CD8-positive, alpha-beta T cell (primary cell): Measurements from ENCODE around the gene NUCB1. TPM values are rescaled to one million over a fixed set of nuclear protein-coding genes. Genes with fewer than 3 reads are reported as not detected.

ENCODE experiments used
- total RNA-seq, 46 experiments: library from RNA in 2 of 46; stranded (reverse) in 2 of 46; gene quantifications; one replicate each; pipeline ENCODE4 v1.2.3 and lab custom pipeline; 2021 to 2026

NUCB1 gene
- total RNA-seq, 2 experiments from 2014 or later, result 55.4 to 66.7 TPM

Other genes with a start within 250 kb of the NUCB1 start
- 1 to 10 TPM; 2.4 to 2.7 TPM for gene NTN5, start 227.3 kb upstream of the NUCB1 start, total RNA-seq
- not detected for gene FUT2, start 204.3 kb upstream of the NUCB1 start, total RNA-seq
- gene MAMSTR, start 180.6 kb upstream of the NUCB1 start, total RNA-seq, result under 1 TPM; 0.17 to 0.65 TPM
- gene RASIP1, start 159.7 kb upstream of the NUCB1 start, total RNA-seq, result 1 to 10 TPM in 1 of 2 experiments, under 1 TPM in 1; 0.64 to 1.1 TPM
- not detected for gene IZUMO1, start 153.4 kb upstream of the NUCB1 start, total RNA-seq
- not detected for gene FUT1, start 147.7 kb upstream of the NUCB1 start, total RNA-seq
- gene FGF21, start 144.8 kb upstream of the NUCB1 start, total RNA-seq, result not detected
- 1 to 10 TPM; 7.2 to 8.2 TPM for gene BCAT2, start 89.3 kb upstream of the NUCB1 start, total RNA-seq
- 1 to 10 TPM in 1 of 2 experiments, under 1 TPM in 1; 0.98 to 1.1 TPM for gene HSD17B14, start 63.8 kb upstream of the NUCB1 start, total RNA-seq
- 1 to 10 TPM; 1.8 to 3.2 TPM for gene PLEKHA4, start 31.7 kb upstream of the NUCB1 start, total RNA-seq
- 100 to 1,000 TPM; 398 to 399 TPM for gene PPP1R15A, start 27.9 kb upstream of the NUCB1 start, total RNA-seq
- gene TULP2, start 1.6 kb upstream of the NUCB1 start, total RNA-seq, result not detected
- 1 to 10 TPM in 1 of 2 experiments, under 1 TPM in 1; 0.68 to 1.0 TPM for gene DHDH, start 33.4 kb downstream of the NUCB1 start, total RNA-seq
- 10 to 100 TPM; 55.7 to 57.4 TPM for gene BAX, start 54.6 kb downstream of the NUCB1 start, total RNA-seq
- gene FTL, start 65.0 kb downstream of the NUCB1 start, total RNA-seq, result 100 to 1,000 TPM; 665 to 668 TPM
- 10 to 100 TPM in 1 of 2 experiments, 1 to 10 TPM in 1; 9.5 to 11.9 TPM for gene GYS1, start 93.0 kb downstream of the NUCB1 start, total RNA-seq
- 10 to 100 TPM; 10.5 to 11.5 TPM for gene RUVBL2, start 93.6 kb downstream of the NUCB1 start, total RNA-seq
- gene LHB, start 116.8 kb downstream of the NUCB1 start, total RNA-seq, result not detected
- not detected for gene CGB3, start 124.0 kb downstream of the NUCB1 start, total RNA-seq
- not detected for gene CGB2, start 131.6 kb downstream of the NUCB1 start, total RNA-seq
- not detected for gene CGB1, start 136.6 kb downstream of the NUCB1 start, total RNA-seq
- not detected for gene CGB5, start 143.5 kb downstream of the NUCB1 start, total RNA-seq
- gene CGB8, start 148.8 kb downstream of the NUCB1 start, total RNA-seq, result not detected
- gene CGB7, start 157.4 kb downstream of the NUCB1 start, total RNA-seq, result not detected
- gene NTF4, start 164.5 kb downstream of the NUCB1 start, total RNA-seq, result not detected
- not detected for gene KCNA7, start 172.4 kb downstream of the NUCB1 start, total RNA-seq
- 100 to 1,000 TPM; 341 to 350 TPM for gene SNRNP70, start 185.1 kb downstream of the NUCB1 start, total RNA-seq
- 1 to 10 TPM; 2.7 to 5.3 TPM for gene LIN7B, start 214.1 kb downstream of the NUCB1 start, total RNA-seq
- gene C19orf73, start 218.8 kb downstream of the NUCB1 start, total RNA-seq, result under 1 TPM; 0.60 to 0.81 TPM
- gene PPFIA3, start 219.2 kb downstream of the NUCB1 start, total RNA-seq, result 1 to 10 TPM; 3.0 to 4.0 TPM